Lung (tissue), 12 donors: ENCODE measurements around the gene SLC25A46. TPM values are rescaled to one million over a fixed set of nuclear protein-coding genes. Genes with fewer than 3 reads are reported as not detected.
"Not testable (repeated sequence)": the region's sequence is repeated elsewhere in the genome, so short reads cannot be mapped to it uniquely, and the experiment has no call there.

ENCODE experiments used
- ATAC-seq: fragments of 200-7000 bp; cut with Tn5 transposase; one replicate; pipeline ENCODE4 v1.9.1; 2020; ENCODE audit warnings: moderate number of reproducible peaks; ENCODE audit not compliant: insufficient read depth, low FRiP score
- DNase-seq, 3 donors: peaks; one replicate each; pipeline ENCODE4 v3.0.0-alpha.2; 2013 to 2017
- H3K27ac ChIP-seq, 2 donors: one replicate each; pipeline ENCODE4 v1.5.1; 2013; ENCODE audit warnings: mild to moderate bottlenecking in 2 of 2, moderate library complexity in 2 of 2, control low read depth in 1 of 2, inconsistent platforms in 1 of 2, low read depth in 1 of 2, low read length in 1 of 2
- H3K27me3 ChIP-seq, 3 donors: one replicate each; pipeline ENCODE4 v1.5.1; 2013; ENCODE audit warnings: low read length in 2 of 3; ENCODE audit not compliant: control insufficient read depth in 3 of 3, insufficient read depth in 3 of 3
- H3K36me3 ChIP-seq, 4 donors: one replicate each; pipeline ENCODE4 v1.5.1; 2013; ENCODE audit warnings: low read length in 4 of 4, mild to moderate bottlenecking in 1 of 4, moderate library complexity in 1 of 4; ENCODE audit not compliant: control insufficient read depth in 4 of 4, insufficient read depth in 4 of 4
- H3K4me1 ChIP-seq, 5 donors: one replicate each; pipeline ENCODE4 v1.5.1; 2013; ENCODE audit warnings: low read length in 5 of 5, mild to moderate bottlenecking in 2 of 5, moderate library complexity in 1 of 5; ENCODE audit not compliant: control insufficient read depth in 5 of 5, insufficient read depth in 5 of 5
- H3K4me3 ChIP-seq: one replicate; pipeline ENCODE4 v1.5.1; 2013; ENCODE audit warnings: mild to moderate bottlenecking, control low read depth, moderate library complexity
- H3K9ac ChIP-seq, 2 donors: one replicate each; pipeline ENCODE4 v1.5.1; 2013; ENCODE audit warnings: low read length in 2 of 2, control low read depth in 1 of 2; ENCODE audit not compliant: insufficient read depth in 1 of 2
- H3K9me3 ChIP-seq, 4 donors: one replicate each; pipeline ENCODE4 v1.5.1; 2013; ENCODE audit warnings: low read length in 3 of 4, mild to moderate bottlenecking in 1 of 4, moderate library complexity in 1 of 4; ENCODE audit not compliant: control insufficient read depth in 4 of 4, insufficient read depth in 3 of 4
- CTCF ChIP-seq: IDR thresholded peaks from 2 replicates; pipeline ENCODE4 v1.5.1; 2012; ENCODE audit warnings: mild to moderate bottlenecking; ENCODE audit errors: control extremely low read depth, extremely low read depth
- WGBS, 2 donors: extraction: QIAGEN DNeasy Blood & Tissue Kit; methylation state at CpG; one replicate each; pipeline ENCODE4 v1.1.7; 2013; 5-methylcytosine and 5-hydroxymethylcytosine counted together
- polyA plus RNA-seq, 2 donors: library from polyadenylated mRNA; stranded (reverse); fragments of 200-250 nt; gene quantifications; one replicate each; pipeline ENCODE4 v1.2.1, GENCODE V29; 2013
- total RNA-seq, 2 donors: library from RNA; depleted of rRNA in 1 of 2; stranded (reverse); fragments of >200 nt in 1 of 2; gene quantifications; one replicate each; pipeline ENCODE4 v1.2.1, GENCODE V29; 2014 to 2021
- donor health status: control.
- donor health status: control.
- donor health status: Bipolar disorder and iron deficiency.
- donor health status: healthy.
- donor health status: DM: yes; HTN: yes; CAD: no.

The SLC25A46 gene
- total and polyA plus RNA-seq, 4 donors = 14.6 to 61.5 (median 32.7) TPM

DNA sequence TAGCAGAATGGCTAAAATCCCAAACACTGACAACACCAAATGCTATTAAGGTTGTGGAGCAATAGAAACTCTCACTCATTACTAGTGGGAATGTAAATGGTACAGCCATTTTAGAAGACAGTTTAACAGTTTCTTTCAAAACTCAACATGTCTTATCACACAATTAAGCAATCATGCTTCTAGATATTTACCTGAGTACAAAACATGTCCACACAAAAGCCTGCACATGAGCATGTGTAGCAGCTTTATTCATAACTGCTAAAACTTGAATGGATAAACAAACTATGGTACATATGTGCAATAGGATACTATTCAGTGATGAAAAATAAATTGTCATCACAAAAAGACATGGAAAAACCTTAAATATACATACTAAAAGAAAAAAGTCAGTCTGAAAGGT is 31.5 kb downstream of the SLC25A46 start:
- Histone ChIP-seq H3K4me1 (no peaks in the 10 kb centered on the region), H3K4me3 (no peak overlapping the region), H3K9me3 (no peaks in the 10 kb centered on the region), H3K27ac (no peak overlapping the region), H3K36me3 (no peaks in the 10 kb centered on the region), H3K9ac (no peak overlapping the region), H3K27me3 (no peaks in the 10 kb centered on the region)
- no peak for DNase-seq
- ATAC-seq = no peak
- no peak for TF ChIP-seq CTCF

DNA sequence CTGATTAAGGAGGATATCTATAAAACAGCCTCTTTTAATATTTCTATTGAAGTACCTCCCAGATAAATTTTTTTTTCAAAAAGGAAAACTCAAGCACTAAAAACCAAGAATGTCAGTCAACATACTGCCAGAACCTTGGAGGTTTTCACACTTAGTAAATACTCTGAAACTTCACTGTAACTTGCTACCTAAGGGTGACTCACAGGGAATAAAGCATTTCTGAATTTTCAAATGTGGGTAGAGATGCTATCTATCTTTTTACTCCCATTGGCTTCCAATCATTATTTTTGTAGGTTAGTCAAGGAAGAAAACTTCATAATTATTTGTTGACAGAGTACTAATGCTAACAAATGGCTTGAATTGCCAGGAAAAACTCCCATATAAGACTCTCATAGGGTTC is 46.1 kb downstream of the SLC25A46 start:
- ATAC-seq (no peak), DNase-seq (no peak)
- Histone ChIP-seq H3K9me3 (no peaks in the 10 kb centered on the region), H3K4me3 (no peak overlapping the region), H3K36me3 (no peaks in the 10 kb centered on the region), H3K27ac (no peak overlapping the region), H3K4me1 (no peaks in the 10 kb centered on the region), H3K9ac (no peak overlapping the region), H3K27me3 (no peaks in the 10 kb centered on the region)
- no peak for TF ChIP-seq CTCF

DNA sequence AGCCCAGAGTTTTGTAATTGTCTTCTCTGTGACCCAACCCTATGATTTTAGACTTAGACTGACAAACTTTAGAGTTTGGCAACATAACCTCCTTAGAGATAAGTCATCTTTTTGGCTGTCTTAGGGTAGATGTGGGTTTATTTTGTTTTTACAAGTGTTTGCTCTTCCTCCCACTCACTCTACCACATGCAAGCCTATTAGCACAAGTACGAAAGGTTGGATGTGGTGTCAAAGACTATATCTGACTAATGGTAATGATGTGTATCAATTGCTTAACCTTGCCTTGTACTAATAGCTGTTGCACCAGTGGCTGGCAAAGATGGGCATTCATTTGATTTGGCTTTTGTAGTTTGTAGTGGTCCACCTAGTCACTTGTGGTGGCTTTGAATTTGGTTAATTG is 46.5 kb downstream of the SLC25A46 start:
- no peak for DNase-seq
- WGBS, 2 donors = 54 to 65% methylated on average over 1 of the region's 1 CpG
- no peaks in the 10 kb centered on the region for H3K36me3 ChIP-seq
- H3K27me3 ChIP-seq = no peaks in the 10 kb centered on the region
- H3K9ac ChIP-seq = no peak overlapping the region
- no peaks in the 10 kb centered on the region for H3K4me1 ChIP-seq
- no peak overlapping the region for H3K4me3 ChIP-seq
- no peak overlapping the region for H3K27ac ChIP-seq
- H3K9me3 ChIP-seq = no peaks in the 10 kb centered on the region
- TF ChIP-seq CTCF = no peak
- no peak for ATAC-seq

DNA sequence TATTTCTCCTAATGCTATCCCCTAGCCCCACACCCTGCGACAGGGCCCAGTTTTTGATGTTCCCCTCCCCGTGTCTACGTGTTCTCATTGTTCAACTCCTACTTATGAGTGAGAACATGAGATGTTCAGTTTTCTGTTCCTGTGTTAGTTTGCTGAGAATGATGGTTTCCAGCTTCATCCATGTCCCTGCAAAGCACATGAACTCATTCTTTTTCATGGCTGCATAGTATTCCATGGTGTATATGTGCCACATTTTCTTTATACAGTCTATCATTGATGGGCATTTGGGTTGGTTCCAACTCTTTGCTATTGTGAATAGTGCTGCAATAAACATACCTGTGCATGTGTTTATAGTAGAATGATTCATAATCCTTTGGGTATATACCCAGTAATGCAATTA is 49.2 kb downstream of the SLC25A46 start:
- not testable (repeated sequence) for H3K4me1 ChIP-seq, H3K4me3 ChIP-seq, DNase-seq, H3K9me3 ChIP-seq, H3K36me3 ChIP-seq, H3K27ac ChIP-seq, ATAC-seq, H3K27me3 ChIP-seq, H3K9ac ChIP-seq
- 95 to 97% methylated on average over 3 of the region's 3 CpGs for WGBS, 2 donors
